ENCODE measurements around the gene FAT3.

Gene FAT3

DNA sequence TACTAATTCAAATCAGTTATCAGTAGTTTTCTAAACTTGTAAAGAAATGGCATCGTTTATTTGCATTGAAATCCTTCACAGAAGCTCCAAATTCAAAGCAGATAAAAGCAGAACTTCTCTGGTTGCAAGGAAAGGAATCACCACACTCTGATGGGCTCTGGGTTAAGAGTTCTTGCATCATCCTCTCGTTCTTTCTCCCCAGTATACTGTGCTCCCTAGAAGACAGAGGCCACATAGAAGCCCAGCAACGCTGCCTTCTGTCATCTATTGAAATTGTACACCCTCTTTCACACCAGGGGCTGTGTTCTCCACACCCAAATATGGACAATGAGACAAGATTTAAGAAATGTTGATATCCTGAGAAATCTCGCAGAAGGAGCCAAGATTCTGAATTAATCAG lies 29.3 kb downstream of the FAT3 start:
- H3K14ac ChIP-seq (ENCODE audit: low read length): no peak overlapping the region
- H3K79me1 ChIP-seq (ENCODE audit: low read length): no peaks in the 10 kb centered on the region
- H3K9ac ChIP-seq (ENCODE audit: low read length): no peak overlapping the region
- no CpG with 5 or more reads among the region's 4 CpGs for WGBS (ENCODE audit: extremely low coverage, insufficient coverage, insufficient read length)
- H2AFZ ChIP-seq (ENCODE audit: insufficient read depth, low read length, poor library complexity): no peak overlapping the region
- no peak overlapping the region for H3K4me2 ChIP-seq (ENCODE audit: low read length)
- no peaks in the 10 kb centered on the region for H3K9me3 ChIP-seq (ENCODE audit: insufficient read depth, low read depth, low read length)
- no peak overlapping the region for H4K12ac ChIP-seq (ENCODE audit: low read depth, low read length)
- H4K91ac ChIP-seq (ENCODE audit: low read depth, low read length): no peak overlapping the region
- H3K36me3 ChIP-seq (ENCODE audit: control insufficient read depth in 1 of 2, insufficient read depth in 2 of 2, low read length in 2 of 2): no peaks in the 10 kb centered on the region
- H2BK120ac ChIP-seq (ENCODE audit: insufficient read depth, low read length, poor library complexity): no peak overlapping the region
- H2BK12ac ChIP-seq (ENCODE audit: low read length): no peak overlapping the region
- H3K27ac ChIP-seq (ENCODE audit: low read depth, low read length): no peak overlapping the region
- H2AK5ac ChIP-seq (ENCODE audit: low read length): no peak overlapping the region
- H3K4me1 ChIP-seq (ENCODE audit: control insufficient read depth in 1 of 2, insufficient read depth in 2 of 2, low read length in 2 of 2): no peaks in the 10 kb centered on the region
- no peaks in the 10 kb centered on the region for H3K79me2 ChIP-seq (ENCODE audit: control insufficient read depth, insufficient read depth, low read length, poor library complexity)
- DNase-seq: no peak
- H3K18ac ChIP-seq (ENCODE audit: low read length): no peak overlapping the region
- no peak overlapping the region for H2BK5ac ChIP-seq (ENCODE audit: low read depth, low read length, poor library complexity)
- H3K4me3 ChIP-seq (ENCODE audit: low read depth, low read length): no peak overlapping the region
- no peak overlapping the region for H3K4ac ChIP-seq (ENCODE audit: low read depth, low read length)
- no peaks in the 10 kb centered on the region for H3K27me3 ChIP-seq (ENCODE audit: insufficient read depth, low read length)
- no peak overlapping the region for H3K23ac ChIP-seq (ENCODE audit: low read length)
- no peak overlapping the region for H4K8ac ChIP-seq (ENCODE audit: low read depth, low read length)

DNA sequence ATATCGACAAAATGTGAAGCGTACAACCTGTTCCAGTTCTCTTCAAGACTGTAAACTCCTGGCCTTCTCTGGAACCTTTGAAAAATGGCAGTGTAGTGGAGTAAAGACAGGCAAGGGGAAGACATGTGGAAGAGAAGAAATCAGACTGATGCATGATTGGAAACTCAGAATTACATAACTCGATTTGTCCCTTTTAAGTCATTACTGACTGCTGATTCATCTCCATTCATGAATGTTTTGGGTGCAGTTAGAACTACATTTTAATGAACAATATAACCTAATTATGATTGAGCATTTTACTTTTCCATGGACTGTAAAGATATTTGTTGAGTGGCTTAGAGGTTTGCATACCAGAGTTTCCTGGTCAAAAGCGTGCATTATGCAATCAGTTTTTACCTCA lies 32.9 kb downstream of the FAT3 start:
- no peak overlapping the region for H3K4me3 ChIP-seq (ENCODE audit: low read depth, low read length)
- no peak overlapping the region for H3K23ac ChIP-seq (ENCODE audit: low read length)
- WGBS (ENCODE audit: extremely low coverage, insufficient coverage, insufficient read length): no CpG with 5 or more reads among the region's 4 CpGs
- H3K27me3 ChIP-seq (ENCODE audit: insufficient read depth, low read length): no peaks in the 10 kb centered on the region
- H2BK120ac ChIP-seq (ENCODE audit: insufficient read depth, low read length, poor library complexity): no peak overlapping the region
- H3K4me2 ChIP-seq (ENCODE audit: low read length): no peak overlapping the region
- no peaks in the 10 kb centered on the region for H3K9me3 ChIP-seq (ENCODE audit: insufficient read depth, low read depth, low read length)
- H3K79me1 ChIP-seq (ENCODE audit: low read length): no peaks in the 10 kb centered on the region
- no peak overlapping the region for H4K12ac ChIP-seq (ENCODE audit: low read depth, low read length)
- no peak overlapping the region for H2BK5ac ChIP-seq (ENCODE audit: low read depth, low read length, poor library complexity)
- no peak overlapping the region for H3K27ac ChIP-seq (ENCODE audit: low read depth, low read length)
- no peak overlapping the region for H2AK5ac ChIP-seq (ENCODE audit: low read length)
- H4K91ac ChIP-seq (ENCODE audit: low read depth, low read length): no peak overlapping the region
- DNase-seq: no peak
- no peak overlapping the region for H3K14ac ChIP-seq (ENCODE audit: low read length)
- H4K8ac ChIP-seq (ENCODE audit: low read depth, low read length): no peak overlapping the region
- no peaks in the 10 kb centered on the region for H3K4me1 ChIP-seq (ENCODE audit: control insufficient read depth in 1 of 2, insufficient read depth in 2 of 2, low read length in 2 of 2)
- no peak overlapping the region for H2AFZ ChIP-seq (ENCODE audit: insufficient read depth, low read length, poor library complexity)
- no peak overlapping the region for H3K9ac ChIP-seq (ENCODE audit: low read length)
- no peak overlapping the region for H2BK12ac ChIP-seq (ENCODE audit: low read length)
- no peaks in the 10 kb centered on the region for H3K79me2 ChIP-seq (ENCODE audit: control insufficient read depth, insufficient read depth, low read length, poor library complexity)
- H3K18ac ChIP-seq (ENCODE audit: low read length): no peak overlapping the region
- no peak overlapping the region for H3K4ac ChIP-seq (ENCODE audit: low read depth, low read length)
- no peaks in the 10 kb centered on the region for H3K36me3 ChIP-seq (ENCODE audit: control insufficient read depth in 1 of 2, insufficient read depth in 2 of 2, low read length in 2 of 2)

DNA sequence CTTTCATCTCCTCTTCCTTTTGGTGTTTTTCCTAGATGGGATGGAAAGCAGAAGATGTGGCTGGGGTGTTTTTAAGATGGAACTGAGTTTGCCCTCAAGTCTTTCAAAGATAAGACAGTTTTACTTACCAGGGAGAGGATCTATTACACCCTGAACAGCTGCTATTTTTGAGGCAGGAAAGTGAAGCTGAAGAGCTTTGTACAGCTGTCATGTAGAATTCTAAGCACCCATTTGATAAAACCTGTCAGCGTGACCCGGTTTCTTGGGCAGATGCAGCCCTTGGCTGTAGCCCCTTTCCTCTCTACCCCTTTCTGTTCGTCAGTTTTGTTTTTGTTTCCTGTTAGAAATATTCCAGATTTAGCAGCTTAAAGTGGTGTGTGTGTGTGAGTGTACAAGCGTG lies 35.2 kb downstream of the FAT3 start:
- H2BK12ac ChIP-seq (ENCODE audit: low read length): no peak overlapping the region
- no peaks in the 10 kb centered on the region for H3K79me1 ChIP-seq (ENCODE audit: low read length)
- H2BK5ac ChIP-seq (ENCODE audit: low read depth, low read length, poor library complexity): no peak overlapping the region
- H3K18ac ChIP-seq (ENCODE audit: low read length): no peak overlapping the region
- H3K9ac ChIP-seq (ENCODE audit: low read length): no peak overlapping the region
- WGBS (ENCODE audit: extremely low coverage, insufficient coverage, insufficient read length): no CpG with 5 or more reads among the region's 4 CpGs
- H3K4me1 ChIP-seq (ENCODE audit: control insufficient read depth in 1 of 2, insufficient read depth in 2 of 2, low read length in 2 of 2): no peaks in the 10 kb centered on the region
- no peak overlapping the region for H2AK5ac ChIP-seq (ENCODE audit: low read length)
- H3K79me2 ChIP-seq (ENCODE audit: control insufficient read depth, insufficient read depth, low read length, poor library complexity): no peaks in the 10 kb centered on the region
- H3K9me3 ChIP-seq (ENCODE audit: insufficient read depth, low read depth, low read length): no peaks in the 10 kb centered on the region
- H3K27me3 ChIP-seq (ENCODE audit: insufficient read depth, low read length): no peaks in the 10 kb centered on the region
- no peak overlapping the region for H4K8ac ChIP-seq (ENCODE audit: low read depth, low read length)
- H3K4me3 ChIP-seq (ENCODE audit: low read depth, low read length): no peak overlapping the region
- no peaks in the 10 kb centered on the region for H3K36me3 ChIP-seq (ENCODE audit: control insufficient read depth in 1 of 2, insufficient read depth in 2 of 2, low read length in 2 of 2)
- H3K27ac ChIP-seq (ENCODE audit: low read depth, low read length): no peak overlapping the region
- H3K4me2 ChIP-seq (ENCODE audit: low read length): no peak overlapping the region
- H2AFZ ChIP-seq (ENCODE audit: insufficient read depth, low read length, poor library complexity): no peak overlapping the region
- H3K4ac ChIP-seq (ENCODE audit: low read depth, low read length): no peak overlapping the region
- no peak for DNase-seq
- no peak overlapping the region for H4K91ac ChIP-seq (ENCODE audit: low read depth, low read length)
- H4K12ac ChIP-seq (ENCODE audit: low read depth, low read length): no peak overlapping the region
- H2BK120ac ChIP-seq (ENCODE audit: insufficient read depth, low read length, poor library complexity): no peak overlapping the region
- no peak overlapping the region for H3K14ac ChIP-seq (ENCODE audit: low read length)
- no peak overlapping the region for H3K23ac ChIP-seq (ENCODE audit: low read length)

DNA sequence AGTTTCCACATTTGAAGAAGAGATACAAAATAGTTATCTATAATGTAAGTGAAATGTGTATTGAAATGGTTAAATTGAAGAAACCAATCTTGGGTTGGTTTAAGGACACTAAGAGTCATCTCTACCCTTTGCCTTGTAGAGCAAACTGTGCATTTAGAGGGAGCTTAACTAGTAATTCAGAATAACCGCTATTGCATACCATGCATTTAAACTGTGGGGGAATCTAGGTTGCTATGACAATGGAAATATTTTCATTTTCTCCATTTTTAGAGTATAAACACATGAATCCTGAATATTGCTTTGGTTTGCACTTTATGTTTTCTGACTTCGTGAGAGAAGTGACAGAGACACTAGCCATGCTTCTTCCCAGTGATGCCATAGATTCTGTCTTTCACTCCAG lies 39.7 kb downstream of the FAT3 start:
- no CpG with 5 or more reads among the region's 2 CpGs for WGBS (ENCODE audit: extremely low coverage, insufficient coverage, insufficient read length)

More for the DNA sequence above, 39.7 kb downstream of the FAT3 start:
- Histone ChIP-seq H3K4me3 (ENCODE audit: low read depth, low read length) (no peak overlapping the region), H3K27ac (ENCODE audit: low read depth, low read length) (no peak overlapping the region), H2BK12ac (ENCODE audit: low read length) (no peak overlapping the region), H4K12ac (ENCODE audit: low read depth, low read length) (no peak overlapping the region), H3K9ac (ENCODE audit: low read length) (no peak overlapping the region), H3K4me2 (ENCODE audit: low read length) (no peak overlapping the region), H2BK120ac (ENCODE audit: insufficient read depth, low read length, poor library complexity) (no peak overlapping the region), H3K36me3 (ENCODE audit: control insufficient read depth in 1 of 2, insufficient read depth in 2 of 2, low read length in 2 of 2) (no peaks in the 10 kb centered on the region), H3K27me3 (ENCODE audit: insufficient read depth, low read length) (no peaks in the 10 kb centered on the region), H3K4ac (ENCODE audit: low read depth, low read length) (no peak overlapping the region), H3K23ac (ENCODE audit: low read length) (no peak overlapping the region), H3K14ac (ENCODE audit: low read length) (no peak overlapping the region), H2AK5ac (ENCODE audit: low read length) (no peak overlapping the region), H2AFZ (ENCODE audit: insufficient read depth, low read length, poor library complexity) (no peak overlapping the region), H3K9me3 (ENCODE audit: insufficient read depth, low read depth, low read length) (no peaks in the 10 kb centered on the region), H4K8ac (ENCODE audit: low read depth, low read length) (no peak overlapping the region), H3K4me1 (ENCODE audit: control insufficient read depth in 1 of 2, insufficient read depth in 2 of 2, low read length in 2 of 2) (no peaks in the 10 kb centered on the region), H3K79me2 (ENCODE audit: control insufficient read depth, insufficient read depth, low read length, poor library complexity) (no peaks in the 10 kb centered on the region), H3K79me1 (ENCODE audit: low read length) (peaks cover 4% of the 10 kb centered on the region), H3K18ac (ENCODE audit: low read length) (no peak overlapping the region), H2BK5ac (ENCODE audit: low read depth, low read length, poor library complexity) (no peak overlapping the region), H4K91ac (ENCODE audit: low read depth, low read length) (no peak overlapping the region)
- no peak for DNase-seq
